ENCODE measurements around the gene ZNF33B. TPM values are rescaled to one million over a fixed set of nuclear protein-coding genes. Genes with fewer than 3 reads are reported as not detected.

ZNF33B gene
- total and polyA plus RNA-seq, 9 of the 15 experiments (the other 6 are each of a cell fraction or from before 2014, with no cell fraction given), result 6.9 to 23.9 (median 15.4) TPM

- TF ChIP-seq LARP7 (IDR thresholded peaks at IDR 0.05), result 0 out of 2 replicates have a peak, but pooled peaks have one; percentile 9
- no peak for TF ChIP-seq ZNF431 (CRISPR knock-in tag; IDR thresholded peaks at IDR 0.05)
- TF ChIP-seq BCOR (IDR thresholded peaks at IDR 0.05), result peak; percentile 63; the same call in 1 of the 2 replicates
- TF ChIP-seq, protein P1, sequence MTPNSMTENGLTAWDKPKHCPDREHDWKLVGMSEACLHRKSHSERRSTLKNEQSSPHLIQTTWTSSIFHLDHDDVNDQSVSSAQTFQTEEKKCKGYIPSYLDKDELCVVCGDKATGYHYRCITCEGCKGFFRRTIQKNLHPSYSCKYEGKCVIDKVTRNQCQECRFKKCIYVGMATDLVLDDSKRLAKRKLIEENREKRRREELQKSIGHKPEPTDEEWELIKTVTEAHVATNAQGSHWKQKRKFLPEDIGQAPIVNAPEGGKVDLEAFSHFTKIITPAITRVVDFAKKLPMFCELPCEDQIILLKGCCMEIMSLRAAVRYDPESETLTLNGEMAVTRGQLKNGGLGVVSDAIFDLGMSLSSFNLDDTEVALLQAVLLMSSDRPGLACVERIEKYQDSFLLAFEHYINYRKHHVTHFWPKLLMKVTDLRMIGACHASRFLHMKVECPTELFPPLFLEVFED (CRISPR knock-in tag; conservative IDR thresholded peaks at IDR 0.05), result 0 out of 2 replicates have a peak, but pooled peaks have one; percentile 6
- TF ChIP-seq ZSCAN29 (IDR thresholded peaks at IDR 0.05), result no peak
- TF ChIP-seq, protein P2, sequence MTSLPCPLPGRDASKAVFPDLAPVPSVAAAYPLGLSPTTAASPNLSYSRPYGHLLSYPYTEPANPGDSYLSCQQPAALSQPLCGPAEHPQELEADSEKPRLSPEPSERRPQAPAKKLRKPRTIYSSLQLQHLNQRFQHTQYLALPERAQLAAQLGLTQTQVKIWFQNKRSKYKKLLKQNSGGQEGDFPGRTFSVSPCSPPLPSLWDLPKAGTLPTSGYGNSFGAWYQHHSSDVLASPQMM (CRISPR knock-in tag; IDR thresholded peaks at IDR 0.05), result no peak
- no peak for TF ChIP-seq SIX5 (IDR thresholded peaks at IDR 0.05; ENCODE audit: borderline replicate concordance in 1 of 2, insufficient read depth in 1 of 2, low read depth in 1 of 2, low read length in 2 of 2)
- TF ChIP-seq NFXL1 (CRISPR knock-in tag; IDR thresholded peaks at IDR 0.05), result no peak
- TF ChIP-seq HDAC1 (IDR thresholded peaks at IDR 0.05), result peak in 1 of 2 experiments; percentile 17; a peak in 2 of 4 replicates
- TF ChIP-seq NFATC3 (IDR thresholded peaks at IDR 0.05), result no peak
- no peak for TF ChIP-seq WHSC1 (IDR thresholded peaks at IDR 0.05; ENCODE audit: low read length)
- no peak for TF ChIP-seq ZNF584 (CRISPR knock-in tag; IDR thresholded peaks at IDR 0.05; ENCODE audit: low read depth)
- TF ChIP-seq MLLT1 (IDR thresholded peaks at IDR 0.05), result 0 out of 4 replicates have a peak, but pooled peaks of 1 of the 2 experiments have one; percentile 15
- 0 out of 2 replicates have a peak, but pooled peaks have one; percentile 12 for TF ChIP-seq ZNF717 (CRISPR knock-in tag; IDR thresholded peaks at IDR 0.05)
- no peak for TF ChIP-seq TCF7L2 (IDR thresholded peaks at IDR 0.05; ENCODE audit: low read depth, low read length)
- 0 out of 2 replicates have a peak, but pooled peaks have one; percentile 32 for TF ChIP-seq THAP7 (CRISPR knock-in tag; IDR thresholded peaks at IDR 0.05)
- 0 out of 2 replicates have a peak, but pooled peaks have one; percentile 4 for TF ChIP-seq ZNF589 (CRISPR knock-in tag; IDR thresholded peaks at IDR 0.05; ENCODE audit: low read depth)
- TF ChIP-seq ZNF766 (CRISPR knock-in tag; conservative IDR thresholded peaks at IDR 0.05), result no peak
- TF ChIP-seq ATF4 (CRISPR knock-in tag; IDR thresholded peaks at IDR 0.05), result 0 out of 2 replicates have a peak, but pooled peaks have one; percentile 25
- 0 out of 2 replicates have a peak, but pooled peaks have one; percentile 30 for TF ChIP-seq MECOM (CRISPR knock-in tag; IDR thresholded peaks at IDR 0.05)
- TF ChIP-seq BRCA1 (IDR thresholded peaks at IDR 0.05), result no peak
- no peak for TF ChIP-seq BRCA1 (CRISPR knock-in tag; IDR thresholded peaks at IDR 0.05)
- no peak for TF ChIP-seq ADNP (tag; IDR thresholded peaks at IDR 0.05)
- no peak for TF ChIP-seq YY1 (IDR thresholded peaks at IDR 0.05; ENCODE audit: borderline replicate concordance in 1 of 3, control insufficient read depth in 1 of 3, extremely low read depth in 1 of 3, insufficient read depth in 3 of 3, insufficient read length in 1 of 3, insufficient replicate concordance in 2 of 3, low read depth in 1 of 3, low read length in 2 of 3)
- 0 out of 2 replicates have a peak, but pooled peaks have one; percentile 19 for TF ChIP-seq ZNF644 (tag; IDR thresholded peaks at IDR 0.05; ENCODE audit: low read depth)
Measured at GRCh38 chr10:42637648-42638054, 719 bp downstream of the ZNF33B start (continued).
